H9 (cell line): ENCODE data around the gene POC1B. TPM values are rescaled to one million over a fixed set of nuclear protein-coding genes. Genes with fewer than 3 reads are reported as not detected.

ENCODE experiments used
- DNase-seq: peaks from one replicate; pipeline ENCODE4 v3.0.0-alpha.2; 2017
- H2AFZ ChIP-seq: one replicate; pipeline ENCODE4 v1.6.1; 2013; ENCODE audit warnings: mild to moderate bottlenecking, low read length, control low read depth, moderate library complexity
- H2AK5ac ChIP-seq: 2 replicates; pipeline ENCODE4 v1.6.1; 2013; ENCODE audit warnings: low read length, control low read depth, mixed read lengths; ENCODE audit not compliant: insufficient read length
- H2BK120ac ChIP-seq: one replicate; pipeline ENCODE4 v1.6.1; 2013; ENCODE audit warnings: low read depth, mild to moderate bottlenecking, low read length, control low read depth, inconsistent platforms; ENCODE audit not compliant: poor library complexity, severe bottlenecking
- H2BK12ac ChIP-seq: 2 replicates; pipeline ENCODE4 v1.6.1; 2013; ENCODE audit warnings: low read length, control low read depth, mixed read lengths, low read depth; ENCODE audit not compliant: insufficient read length
- H2BK15ac ChIP-seq: 2 replicates; pipeline ENCODE4 v1.6.1; 2013; ENCODE audit warnings: low read depth, low read length, control low read depth
- H2BK20ac ChIP-seq: one replicate; pipeline ENCODE4 v1.6.1; 2013; ENCODE audit warnings: low read depth, mild to moderate bottlenecking, low read length, control low read depth, inconsistent platforms; ENCODE audit not compliant: poor library complexity, severe bottlenecking
- H2BK5ac ChIP-seq: 2 replicates; pipeline ENCODE4 v1.6.1; 2013; ENCODE audit warnings: low read length, control low read depth, mixed read lengths; ENCODE audit not compliant: insufficient read length
- H3K14ac ChIP-seq: 2 replicates; pipeline ENCODE4 v1.6.1; 2013; ENCODE audit warnings: low read length, control low read depth; ENCODE audit not compliant: insufficient read depth
- H3K18ac ChIP-seq: 2 replicates; pipeline ENCODE4 v1.6.1; 2013; ENCODE audit warnings: low read depth, mild to moderate bottlenecking, mixed read lengths, low read length, control low read depth; ENCODE audit not compliant: insufficient read length
- H3K23ac ChIP-seq: 2 replicates; pipeline ENCODE4 v1.6.1; 2013; ENCODE audit warnings: low read length, control low read depth, mixed read lengths, low read depth; ENCODE audit not compliant: insufficient read length
- H3K23me2 ChIP-seq: 2 replicates; pipeline ENCODE4 v1.6.1; 2013; ENCODE audit warnings: low read depth, mild to moderate bottlenecking, mixed read lengths, low read length, control low read depth; ENCODE audit not compliant: insufficient read length, poor library complexity, severe bottlenecking
- H3K27ac ChIP-seq: 2 replicates; pipeline ENCODE4 v1.5.1; 2013; ENCODE audit warnings: low read length, control low read depth, mixed read lengths, low read depth; ENCODE audit not compliant: insufficient read length
- H3K27me3 ChIP-seq: 2 replicates; pipeline ENCODE4 v1.6.1; 2013; ENCODE audit warnings: low read length, control low read depth, inconsistent platforms; ENCODE audit not compliant: insufficient read depth
- H3K4ac ChIP-seq: 2 replicates; pipeline ENCODE4 v1.6.1; 2013; ENCODE audit warnings: low read depth, mild to moderate bottlenecking, control low read depth, inconsistent platforms, low read length, moderate library complexity
- H3K4me1 ChIP-seq: 2 replicates; pipeline ENCODE4 v1.6.1; 2013; ENCODE audit warnings: low read length, control low read depth, inconsistent platforms; ENCODE audit not compliant: insufficient read depth
- H3K4me2 ChIP-seq: 2 replicates; pipeline ENCODE4 v1.6.1; 2013; ENCODE audit warnings: low read length, control low read depth, mixed read lengths; ENCODE audit not compliant: insufficient read length, insufficient read depth
- H3K56ac ChIP-seq: 2 replicates; pipeline ENCODE4 v1.6.1; 2013; ENCODE audit warnings: low read depth, mild to moderate bottlenecking, mixed read lengths, low read length, control low read depth; ENCODE audit not compliant: insufficient read length
- H3K79me1 ChIP-seq: 2 replicates; pipeline ENCODE4 v1.6.1; 2013; ENCODE audit warnings: low read depth, mild to moderate bottlenecking, moderate library complexity, low read length, control low read depth, inconsistent platforms; ENCODE audit not compliant: insufficient read depth, poor library complexity, severe bottlenecking
- H3K79me2 ChIP-seq: 2 replicates; pipeline ENCODE4 v1.6.1; 2013; ENCODE audit warnings: low read length, control low read depth, inconsistent platforms; ENCODE audit not compliant: insufficient read depth
- H3K9ac ChIP-seq: 2 replicates; pipeline ENCODE4 v1.6.1; 2013; ENCODE audit warnings: low read length, control low read depth, mixed read lengths; ENCODE audit not compliant: insufficient read length; ENCODE audit errors: extremely low read depth
- H3K9me3 ChIP-seq: one replicate; pipeline ENCODE4 v1.6.1; 2013; ENCODE audit warnings: low read depth, low read length, inconsistent platforms; ENCODE audit not compliant: control insufficient read depth
- H3T11ph ChIP-seq: one replicate; pipeline ENCODE4 v1.6.1; 2013; ENCODE audit warnings: mild to moderate bottlenecking, low read length, control low read depth, inconsistent platforms
- H4K20me1 ChIP-seq: one replicate; pipeline ENCODE4 v1.6.1; 2013; ENCODE audit not compliant: control insufficient read depth, insufficient read length, insufficient read depth
- H4K5ac ChIP-seq: 2 replicates; pipeline ENCODE4 v1.6.1; 2013; ENCODE audit warnings: low read depth, mild to moderate bottlenecking, mixed read lengths, low read length, control low read depth; ENCODE audit not compliant: insufficient read length
- H4K8ac ChIP-seq: replicated peaks from 2 replicates; pipeline ENCODE4 v1.6.1; 2013; ENCODE audit warnings: low read length, control low read depth, mixed read lengths, low read depth; ENCODE audit not compliant: insufficient read length
- H4K91ac ChIP-seq: 2 replicates; pipeline ENCODE4 v1.6.1; 2013; ENCODE audit warnings: low read depth, mild to moderate bottlenecking, moderate library complexity, mixed read lengths, low read length, control low read depth; ENCODE audit not compliant: insufficient read length
- H3K27ac Mint-ChIP-seq, 3 experiments: 2 replicates in 2 of 3; 3 replicates in 1 of 3; pipeline ENCODE4 v1.8.0; 2020 to 2021; ENCODE audit warnings: mixed read lengths in 3 of 3, mild to moderate bottlenecking in 1 of 3, moderate library complexity in 1 of 3
- H3K27me3 Mint-ChIP-seq: 2 replicates; pipeline ENCODE4 v1.8.0; 2021; ENCODE audit warnings: low read depth, mild to moderate bottlenecking, moderate library complexity, mixed read lengths
- H3K36me3 Mint-ChIP-seq, 3 experiments: 2 replicates in 2 of 3; 3 replicates in 1 of 3; pipeline ENCODE4 v1.8.0; 2020 to 2021; ENCODE audit warnings: low read depth in 3 of 3, mixed read lengths in 3 of 3; ENCODE audit not compliant: insufficient read depth in 1 of 3
- H3K4me1 Mint-ChIP-seq, 2 experiments: 2 replicates each; pipeline ENCODE4 v1.8.0; 2020; ENCODE audit warnings: mixed read lengths in 2 of 2
- H3K4me3 Mint-ChIP-seq, 2 experiments: 2 replicates in 1 of 2; 3 replicates in 1 of 2; pipeline ENCODE4 v1.8.0; 2020 to 2021; ENCODE audit warnings: mild to moderate bottlenecking in 2 of 2, mixed read lengths in 2 of 2, moderate library complexity in 1 of 2
- H3K9me3 Mint-ChIP-seq, 2 experiments: 2 replicates in 1 of 2; 3 replicates in 1 of 2; pipeline ENCODE4 v1.8.0; 2020; ENCODE audit warnings: mild to moderate bottlenecking in 2 of 2, mixed read lengths in 2 of 2, moderate library complexity in 1 of 2
- CTCF ChIP-seq: fragments of 200-600 bp; sonication (generic); conservative IDR thresholded peaks from 3 replicates; pipeline ENCODE4 v1.8.0; 2021; ENCODE audit warnings: antibody characterized with exemption, mild to moderate bottlenecking
- WGBS: extraction: QIAGEN DNeasy Blood & Tissue Kit; methylation state at CpG from one replicate; pipeline ENCODE4 v1.1.7; 2013; ENCODE audit warnings: missing lambda C conversion rate, low lambda C conversion rate, mixed read lengths; ENCODE audit not compliant: insufficient read length; ENCODE audit errors: extremely low coverage; 5-methylcytosine and 5-hydroxymethylcytosine counted together
- total RNA-seq: library from RNA; stranded (reverse); gene quantifications from 2 replicates; pipeline ENCODE4 v1.2.1, GENCODE V29; 2021

Gene POC1B
- total RNA-seq, 1 experiment from 2014 or later, result 12.5 TPM

GRCh38 chr12:89432396-89432795 is 93.5 kb downstream of the POC1B start:
- Histone ChIP-seq H3K14ac (no peak overlapping the region), H3K23me2 (no peaks in the 10 kb centered on the region), H3K56ac (no peak overlapping the region), H2BK15ac (no peak overlapping the region), H4K91ac (no peak overlapping the region), H3K9ac (no peak overlapping the region), H3K4ac (no peak overlapping the region), H3K4me2 (no peak overlapping the region), H4K20me1 (no peaks in the 10 kb centered on the region), H3K9me3 (no peaks in the 10 kb centered on the region), H2BK20ac (no peak overlapping the region), H2BK120ac (no peak overlapping the region), H4K8ac (no peak overlapping the region), H4K5ac (no peak overlapping the region), H3K79me1 (no peaks in the 10 kb centered on the region), H3K27ac (no peak overlapping the region), H2BK12ac (no peak overlapping the region), H2BK5ac (no peak overlapping the region), H3K18ac (no peak overlapping the region), H3K23ac (no peak overlapping the region), H3K27me3 (no peaks in the 10 kb centered on the region), H2AFZ (no peak overlapping the region), H3T11ph (no peak overlapping the region), H3K79me2 (no peaks in the 10 kb centered on the region), H3K4me1 (no peaks in the 10 kb centered on the region), H2AK5ac (no peak overlapping the region)
- H3K9me3 Mint-ChIP-seq, result no peaks in the 10 kb centered on the region
- no peak for DNase-seq
- H3K27me3 Mint-ChIP-seq, result no peaks in the 10 kb centered on the region
- no peak overlapping the region; a peak in 1 of 7 replicates for H3K27ac Mint-ChIP-seq
- H3K4me3 Mint-ChIP-seq, result no peak overlapping the region
- 100% methylated on average over 1 of the region's 1 CpG for WGBS
- no peaks in the 10 kb centered on the region for H3K4me1 Mint-ChIP-seq
- TF ChIP-seq CTCF, result no peak
- no peaks in the 10 kb centered on the region; a peak in 1 of 7 replicates for H3K36me3 Mint-ChIP-seq
